GM12874 (cell line): ENCODE measurements around the gene INTS7.

Source experiments
- CTCF ChIP-seq: IDR thresholded peaks from 2 replicates; pipeline ENCODE4 v1.5.1; 2011; ENCODE audit warnings: low read depth, mild to moderate bottlenecking, control low read depth, low read length, moderate library complexity; ENCODE audit not compliant: insufficient read depth

Gene INTS7

GRCh38 chr1:211933946-211934714 is 101.2 kb downstream of the INTS7 start:
- no peak for TF ChIP-seq CTCF

DNA sequence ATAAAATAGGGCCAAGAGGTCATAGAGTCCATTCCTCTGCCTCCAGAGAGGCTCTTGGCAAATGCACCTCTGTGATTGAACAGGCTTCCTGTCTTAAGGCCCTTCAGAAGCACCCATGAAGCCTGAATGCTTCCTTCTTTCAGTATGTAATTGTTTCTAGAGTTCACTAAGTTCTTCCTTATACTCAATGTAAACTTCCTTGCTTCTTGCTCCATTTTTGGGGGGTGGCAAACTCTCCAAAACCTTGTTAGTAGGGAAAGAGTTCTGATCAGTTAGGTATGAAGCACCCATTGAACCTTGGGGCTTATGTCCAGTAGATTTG is 102.5 kb downstream of the INTS7 start:
- no peak for TF ChIP-seq CTCF

DNA sequence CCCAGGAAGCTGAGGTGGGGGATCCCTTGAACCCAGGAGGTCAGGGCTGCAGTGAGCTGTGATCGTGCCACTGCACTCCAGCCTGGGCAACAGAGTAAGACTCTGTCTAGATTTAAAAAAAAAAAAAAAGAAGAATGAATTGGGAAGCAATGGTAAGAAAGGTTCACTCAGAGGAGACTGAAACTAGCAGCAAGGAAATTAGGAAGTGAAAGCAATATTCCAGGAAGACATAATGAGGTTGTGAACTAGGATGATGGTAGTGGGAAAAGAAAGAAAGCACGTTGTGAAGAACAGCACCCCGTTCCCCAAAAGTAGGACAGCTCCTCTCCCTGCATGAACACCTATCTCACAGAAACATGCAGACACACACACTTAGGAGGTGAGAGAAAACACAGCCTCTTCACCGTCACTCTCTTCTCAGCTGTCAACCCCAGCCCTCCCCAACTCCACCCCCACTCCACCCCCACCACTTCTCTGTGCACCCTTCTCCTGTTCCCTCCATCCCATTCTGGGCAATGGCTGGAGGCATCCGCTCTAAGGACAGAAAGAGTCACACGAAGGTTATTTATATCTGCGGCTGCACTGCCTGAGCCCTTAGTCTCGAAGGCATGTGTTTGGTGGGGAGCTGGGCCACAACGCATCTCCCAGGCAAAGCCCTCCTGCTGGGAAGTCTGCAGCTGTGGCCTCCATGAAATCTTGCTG is 103.0 kb downstream of the INTS7 start:
- no peak for TF ChIP-seq CTCF

- no peak for TF ChIP-seq CTCF
Measured at GRCh38 chr1:211929683-211930082, 105.7 kb downstream of the INTS7 start.

- TF ChIP-seq CTCF: no peak
Measured at GRCh38 chr1:211928993-211929637, 106.2 kb downstream of the INTS7 start.

DNA sequence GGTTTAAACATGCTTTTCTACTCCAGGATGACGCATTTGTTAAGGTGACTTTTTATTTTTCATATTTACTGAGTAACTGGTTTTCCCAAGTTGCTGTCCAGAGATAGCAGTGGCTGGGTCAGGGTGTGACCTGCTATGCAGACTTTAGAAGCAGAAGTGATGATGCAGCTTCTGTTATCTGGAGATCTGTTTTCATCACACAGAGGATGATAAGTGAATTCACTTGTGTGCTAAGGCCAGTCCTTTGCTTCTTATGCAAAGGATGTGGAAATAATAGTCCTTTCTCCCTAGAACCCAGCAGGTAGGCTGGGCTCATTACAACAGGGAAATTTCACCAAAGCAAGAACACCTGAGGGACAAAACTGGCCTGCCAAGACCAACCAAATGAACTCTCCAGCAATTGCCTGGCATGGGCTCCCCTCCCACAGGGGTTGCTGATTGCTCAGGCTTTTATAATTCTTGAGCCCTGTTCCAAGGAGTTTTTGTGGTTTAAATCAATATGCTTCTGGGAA is 107.0 kb downstream of the INTS7 start:
- TF ChIP-seq CTCF: no peak

DNA sequence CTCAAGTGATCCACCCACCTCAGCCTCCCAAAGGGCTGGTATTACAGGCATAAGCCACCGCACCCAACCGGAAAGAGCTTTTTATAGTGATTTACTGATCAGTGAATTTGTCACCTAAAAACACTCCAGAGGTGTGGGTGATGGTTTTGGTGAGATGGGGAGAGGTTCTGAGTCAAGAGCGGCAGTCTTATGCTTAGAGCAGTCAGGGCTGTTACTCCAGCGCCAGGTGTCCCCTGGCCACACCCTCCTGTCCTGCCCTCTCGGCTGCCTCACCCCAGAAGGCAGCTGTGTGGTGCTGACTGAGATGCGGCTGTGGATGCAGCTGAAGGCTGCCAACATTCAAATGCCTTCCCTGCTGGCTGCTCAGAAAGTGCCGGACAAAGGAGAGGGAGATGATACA is 110.3 kb downstream of the INTS7 start:
- TF ChIP-seq CTCF: no peak
